ENCODE measurements around the gene RGS9. TPM values are rescaled to one million over a fixed set of nuclear protein-coding genes. Genes with fewer than 3 reads are reported as not detected.
A peak's percentile ranks its signal among the peaks of the same experiment; 100 is the strongest.
"Not testable (repeated sequence)": the region's sequence is repeated elsewhere in the genome, so short reads cannot be mapped to it uniquely, and the experiment has no call there.

Gene RGS9
- total RNA-seq, 1 experiment from 2014 or later, result 4.0 TPM

GRCh38 chr17:65109990-65110680 lies 27.0 kb upstream of the RGS9 start:
- DNase-seq (ENCODE audit: low read depth), result no peak

GRCh38 chr17:65115839-65116238 lies 21.3 kb upstream of the RGS9 start:
- no peak for DNase-seq (ENCODE audit: low read depth)

GRCh38 chr17:65116515-65116914 lies 20.7 kb upstream of the RGS9 start:
- not testable (repeated sequence) for DNase-seq (ENCODE audit: low read depth)

GRCh38 chr17:65117384-65118035 lies 19.7 kb upstream of the RGS9 start:
- DNase-seq (ENCODE audit: low read depth), result no peak

GRCh38 chr17:65121368-65121767 lies 15.8 kb upstream of the RGS9 start:
- DNase-seq (ENCODE audit: low read depth), result no peak

- DNase-seq (ENCODE audit: low read depth), result no peak
Measured at GRCh38 chr17:65121916-65122806, 15.0 kb upstream of the RGS9 start.

GRCh38 chr17:65122836-65123756 lies 14.1 kb upstream of the RGS9 start:
- peak; percentile 89 for DNase-seq (ENCODE audit: low read depth)

GRCh38 chr17:65123757-65124675 lies 13.2 kb upstream of the RGS9 start:
- peak; percentile 32 for DNase-seq (ENCODE audit: low read depth)

- no peak for DNase-seq (ENCODE audit: low read depth)
Measured at GRCh38 chr17:65130832-65131231, 6.3 kb upstream of the RGS9 start.

- no peak for DNase-seq (ENCODE audit: low read depth)
Measured at GRCh38 chr17:65131240-65131639, 5.9 kb upstream of the RGS9 start.

GRCh38 chr17:65131946-65132345 lies 5.2 kb upstream of the RGS9 start:
- DNase-seq (ENCODE audit: low read depth), result peak; percentile 80

- DNase-seq (ENCODE audit: low read depth), result no peak
Measured at GRCh38 chr17:65134035-65134434, 3.1 kb upstream of the RGS9 start.

GRCh38 chr17:65139101-65139764 lies 2.1 kb downstream of the RGS9 start:
- DNase-seq (ENCODE audit: low read depth), result no peak

- DNase-seq (ENCODE audit: low read depth), result no peak
Measured at GRCh38 chr17:65142247-65142646, 5.1 kb downstream of the RGS9 start.

GRCh38 chr17:65143889-65144604 lies 6.9 kb downstream of the RGS9 start:
- peak; percentile 15 for DNase-seq (ENCODE audit: low read depth)

GRCh38 chr17:65145743-65146142 lies 8.6 kb downstream of the RGS9 start:
- no peak for DNase-seq (ENCODE audit: low read depth)

GRCh38 chr17:65147955-65148354 lies 10.8 kb downstream of the RGS9 start:
- DNase-seq (ENCODE audit: low read depth), result no peak

GRCh38 chr17:65154770-65155589 lies 17.8 kb downstream of the RGS9 start:
- peak; percentile 33 for DNase-seq (ENCODE audit: low read depth)

Measured in HT1080 (cell line).